GM03348 (cell line): ENCODE results near the gene PIGU.

Experiments used
- DNase-seq: peaks from one replicate; pipeline ENCODE4 v3.0.0; 2012; ENCODE audit warnings: low spot score

Gene PIGU

DNA sequence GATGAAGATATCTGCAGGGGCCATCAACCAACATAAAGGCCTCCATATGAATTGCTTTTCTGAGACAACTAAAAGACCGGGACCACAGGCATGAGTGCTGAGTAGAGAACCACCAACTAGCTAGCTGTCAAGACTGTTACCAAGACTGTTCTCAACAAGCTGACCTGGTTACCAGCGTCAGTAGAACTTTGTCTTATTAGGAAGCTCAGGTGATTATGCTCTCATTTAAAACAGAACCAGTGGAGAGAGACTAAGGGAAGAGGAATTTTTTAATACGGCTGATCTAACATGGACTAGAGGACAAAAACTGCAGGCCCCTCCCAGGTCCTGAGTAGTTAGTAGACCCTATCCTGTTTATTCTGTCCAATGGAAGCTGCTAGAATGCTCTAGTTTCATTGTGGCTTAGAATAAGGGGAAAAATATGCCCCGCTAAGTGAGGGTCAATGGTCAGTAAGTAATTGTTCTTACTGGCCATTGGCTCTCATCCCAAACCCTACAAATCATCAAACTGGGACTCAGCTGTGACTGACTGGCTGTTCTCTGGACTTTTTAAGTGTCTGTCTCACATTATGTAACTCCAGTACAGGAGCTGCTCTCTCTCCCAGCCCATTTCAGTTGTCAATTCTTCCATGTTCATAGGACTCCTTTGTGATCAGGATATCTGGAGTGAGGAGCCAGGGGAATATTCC, 164.5 kb downstream of the PIGU start:
- no peak for DNase-seq

DNA sequence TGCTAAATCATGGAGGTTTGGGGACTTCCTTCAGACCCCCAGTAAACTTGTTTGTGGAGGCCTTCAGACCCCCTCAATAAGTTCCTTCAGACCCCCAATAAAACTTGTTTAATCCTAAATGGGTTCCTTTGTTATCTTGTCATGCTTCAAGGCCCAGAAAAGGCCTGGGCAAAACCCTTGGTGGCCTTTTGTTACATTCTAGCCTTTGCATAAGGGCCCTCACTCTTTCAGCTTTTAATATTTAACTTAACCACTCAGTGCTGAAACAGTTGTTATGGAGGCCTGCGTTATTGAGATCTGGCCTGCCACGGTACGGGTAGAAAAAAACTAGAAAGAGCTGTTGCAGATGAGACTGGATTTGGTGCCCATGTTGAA, 165.0 kb downstream of the PIGU start:
- no peak for DNase-seq

DNA sequence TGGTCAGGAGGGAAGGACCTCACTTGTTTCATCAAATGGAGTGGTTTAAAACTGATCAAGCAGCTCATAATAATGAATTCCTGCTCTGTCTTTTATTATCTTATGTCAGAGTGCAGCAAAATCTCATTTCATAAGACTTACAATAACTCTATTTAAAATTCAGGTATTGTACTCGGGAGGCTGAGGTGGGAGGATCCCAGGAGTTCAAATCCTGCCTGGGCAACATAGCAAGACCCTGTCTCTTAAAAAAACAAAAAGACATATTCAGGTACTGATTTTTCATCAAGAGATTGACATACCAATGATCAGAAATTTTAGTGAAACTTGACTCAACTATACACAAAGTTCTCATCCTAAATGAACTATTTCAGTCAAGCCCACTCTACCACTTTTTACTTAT, 166.3 kb downstream of the PIGU start:
- no peak for DNase-seq
